ENCODE results near the gene CCDC187. TPM values are rescaled to one million over a fixed set of nuclear protein-coding genes. Genes with fewer than 3 reads are reported as not detected.

Gene CCDC187
- total RNA-seq, 1 donor from 2014 or later = 0.07 TPM

DNA sequence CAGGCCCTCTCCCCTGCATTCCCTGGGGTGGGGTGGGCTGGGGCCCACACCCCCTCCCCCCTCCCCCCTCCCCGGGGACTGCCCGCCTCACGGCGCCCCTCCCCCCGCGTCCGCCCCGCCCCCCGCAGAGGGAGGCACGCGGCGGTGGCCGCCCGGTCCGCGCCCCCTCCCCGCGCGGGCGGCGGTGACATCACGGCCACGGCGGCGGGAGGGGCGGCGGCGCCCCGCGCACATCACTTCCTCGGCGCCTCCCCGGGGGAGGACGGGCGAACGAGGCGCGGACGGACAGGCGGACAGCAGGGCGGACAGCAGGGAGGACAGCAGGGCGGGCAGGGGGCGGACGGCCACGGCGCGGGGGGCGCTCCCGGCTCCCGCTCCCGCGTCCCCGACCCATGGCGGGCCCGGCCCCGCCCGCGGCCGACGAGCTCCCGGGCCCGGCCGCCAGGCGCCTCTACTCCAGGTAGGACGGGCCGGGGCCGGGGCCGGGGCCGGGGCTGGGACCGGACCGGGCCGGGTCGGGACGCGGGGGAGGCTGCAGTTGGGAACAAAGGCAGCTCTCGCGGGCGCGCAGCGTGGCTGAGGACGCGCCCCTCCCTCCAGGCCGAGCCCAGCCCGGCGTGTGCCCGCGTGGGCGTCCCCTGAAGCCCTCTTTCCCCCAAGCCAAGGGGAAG is 23.5 kb upstream of the CCDC187 start, which contains the start of gene GPSM1:
Gene GPSM1, plus strand, starts transcription at position 236 of the 671 bp plus-strand sequence. Its CDS starts 157 bp downstream, at position 393.
- Mint-ChIP-seq H3K36me3 (ENCODE audit: low read depth) (no peaks in the 10 kb centered on the region), H3K9me3 (no peaks in the 10 kb centered on the region), H3K4me1 (peaks cover 15% of the 10 kb centered on the region), H3K27ac (ENCODE audit: unreplicated experiment) (peak within 1 kb of the TSS; percentile 80), H3K4me3 (peak within 1 kb of the TSS; percentile 94), H3K27me3 (ENCODE audit: low read depth) (peaks cover 3% of the 10 kb centered on the region)
- DNase-seq (ENCODE audit: low read depth, low spot score) = no peak
- TF ChIP-seq, protein P1, sequence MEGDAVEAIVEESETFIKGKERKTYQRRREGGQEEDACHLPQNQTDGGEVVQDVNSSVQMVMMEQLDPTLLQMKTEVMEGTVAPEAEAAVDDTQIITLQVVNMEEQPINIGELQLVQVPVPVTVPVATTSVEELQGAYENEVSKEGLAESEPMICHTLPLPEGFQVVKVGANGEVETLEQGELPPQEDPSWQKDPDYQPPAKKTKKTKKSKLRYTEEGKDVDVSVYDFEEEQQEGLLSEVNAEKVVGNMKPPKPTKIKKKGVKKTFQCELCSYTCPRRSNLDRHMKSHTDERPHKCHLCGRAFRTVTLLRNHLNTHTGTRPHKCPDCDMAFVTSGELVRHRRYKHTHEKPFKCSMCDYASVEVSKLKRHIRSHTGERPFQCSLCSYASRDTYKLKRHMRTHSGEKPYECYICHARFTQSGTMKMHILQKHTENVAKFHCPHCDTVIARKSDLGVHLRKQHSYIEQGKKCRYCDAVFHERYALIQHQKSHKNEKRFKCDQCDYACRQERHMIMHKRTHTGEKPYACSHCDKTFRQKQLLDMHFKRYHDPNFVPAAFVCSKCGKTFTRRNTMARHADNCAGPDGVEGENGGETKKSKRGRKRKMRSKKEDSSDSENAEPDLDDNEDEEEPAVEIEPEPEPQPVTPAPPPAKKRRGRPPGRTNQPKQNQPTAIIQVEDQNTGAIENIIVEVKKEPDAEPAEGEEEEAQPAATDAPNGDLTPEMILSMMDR (conservative IDR thresholded peaks at IDR 0.05) = peak; percentile 5

DNA sequence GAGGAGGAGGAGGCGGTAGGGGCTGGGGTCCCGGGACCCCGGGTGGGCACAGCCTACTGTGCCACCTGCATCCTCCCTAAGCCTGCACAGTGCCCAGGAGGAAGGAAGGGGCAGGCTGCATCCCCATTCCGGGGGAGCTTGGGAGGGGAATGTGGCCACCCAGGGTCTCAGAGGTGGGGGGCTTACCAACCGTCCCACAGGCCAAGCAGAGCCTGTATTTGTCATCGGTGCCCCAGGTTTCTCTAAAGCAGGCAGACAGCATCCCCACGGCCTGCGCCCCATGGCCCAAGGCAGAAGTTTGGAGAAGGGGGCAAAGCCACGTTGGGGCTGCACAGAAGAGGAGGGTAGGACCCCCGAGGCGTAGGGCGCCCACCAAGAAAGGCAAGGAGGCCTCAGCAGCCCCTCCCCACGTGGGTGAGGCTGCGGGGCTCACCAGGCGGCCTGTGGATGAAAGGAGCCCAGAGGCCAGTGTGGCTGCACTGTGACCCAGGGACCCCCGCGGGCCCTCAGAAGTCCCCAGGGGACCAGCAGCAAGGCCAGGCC is 22.9 kb upstream of the CCDC187 start:
- TF ChIP-seq, protein P1 (conservative IDR thresholded peaks at IDR 0.05) = no peak
- H3K36me3 Mint-ChIP-seq (ENCODE audit: low read depth) = no peaks in the 10 kb centered on the region
- no peaks in the 10 kb centered on the region for H3K9me3 Mint-ChIP-seq
- DNase-seq (ENCODE audit: low read depth, low spot score) = no peak
- peaks cover 15% of the 10 kb centered on the region for H3K4me1 Mint-ChIP-seq
- H3K4me3 Mint-ChIP-seq = peak overlapping the region; percentile 84
- H3K27me3 Mint-ChIP-seq (ENCODE audit: low read depth) = peaks cover 3% of the 10 kb centered on the region
- no peak overlapping the region for H3K27ac Mint-ChIP-seq (ENCODE audit: unreplicated experiment)

DNA sequence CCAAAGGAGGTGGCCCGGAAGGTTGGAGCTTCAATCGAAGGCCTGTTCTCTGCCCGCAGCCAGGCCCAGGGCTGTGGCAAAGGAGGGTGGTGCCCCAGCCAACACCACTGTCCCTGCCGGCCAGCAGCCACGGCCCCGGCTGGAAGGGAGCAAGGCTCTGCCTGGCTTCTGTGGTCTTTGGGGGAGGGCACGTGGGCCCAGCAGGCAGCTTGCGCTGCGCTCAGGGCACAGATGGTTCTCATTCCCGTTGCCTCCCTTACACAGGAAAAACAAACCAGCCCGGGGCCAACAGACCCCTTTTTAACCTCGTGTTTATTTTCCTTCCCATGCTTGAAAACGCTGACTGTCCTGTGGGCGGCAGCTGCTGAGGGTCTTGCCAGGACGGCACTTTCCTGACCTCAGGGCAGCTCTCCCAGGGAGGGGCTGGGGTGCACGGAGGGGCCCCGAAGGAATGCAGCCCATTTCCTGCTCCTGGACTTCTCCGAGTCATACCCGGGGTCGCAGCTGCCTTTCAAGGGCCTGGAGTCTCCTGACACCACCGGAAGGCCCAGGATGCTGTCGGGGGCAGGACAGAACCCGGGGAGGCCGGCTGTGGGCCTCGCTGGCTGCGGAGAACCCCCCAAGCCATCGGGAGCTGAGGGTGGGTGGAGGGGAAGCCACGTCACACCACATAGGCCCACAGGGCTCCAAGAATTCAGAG is 22.3 kb upstream of the CCDC187 start:
- H3K4me3 Mint-ChIP-seq = peak overlapping the region; percentile 72

DNA sequence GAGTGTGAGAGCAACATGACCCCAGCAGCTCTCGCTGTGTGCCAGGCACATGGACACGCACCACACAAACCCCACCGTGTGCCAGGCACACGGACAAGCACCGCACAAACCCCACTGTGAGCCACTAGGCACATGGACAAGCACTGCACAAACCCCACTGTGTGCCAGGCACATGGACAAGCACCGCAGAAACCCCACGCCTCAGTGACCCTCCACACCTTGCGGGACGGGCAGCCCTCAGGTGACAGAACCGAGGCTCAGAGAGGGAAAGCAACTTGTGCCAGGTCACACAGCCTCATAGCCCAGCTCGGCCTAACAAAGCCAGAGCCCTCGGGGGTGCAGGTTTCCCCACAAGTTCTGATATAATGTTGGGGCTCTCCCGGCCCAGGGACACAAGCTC is 21.5 kb upstream of the CCDC187 start:
- no peak for DNase-seq (ENCODE audit: low read depth, low spot score)
- Mint-ChIP-seq H3K4me3 (peak overlapping the region; percentile 72), H3K27ac (ENCODE audit: unreplicated experiment) (no peak overlapping the region), H3K9me3 (no peaks in the 10 kb centered on the region), H3K36me3 (ENCODE audit: low read depth) (no peaks in the 10 kb centered on the region), H3K4me1 (peaks cover 15% of the 10 kb centered on the region), H3K27me3 (ENCODE audit: low read depth) (peaks cover 3% of the 10 kb centered on the region)
- TF ChIP-seq, protein P1 (conservative IDR thresholded peaks at IDR 0.05) = no peak

More for the DNA sequence above, 22.3 kb upstream of the CCDC187 start:
- H3K36me3 Mint-ChIP-seq (ENCODE audit: low read depth) = no peaks in the 10 kb centered on the region
- peaks cover 15% of the 10 kb centered on the region for H3K4me1 Mint-ChIP-seq
- peak overlapping the region; percentile 50 for H3K27ac Mint-ChIP-seq (ENCODE audit: unreplicated experiment)
- peaks cover 3% of the 10 kb centered on the region for H3K27me3 Mint-ChIP-seq (ENCODE audit: low read depth)
- DNase-seq (ENCODE audit: low read depth, low spot score) = peak; percentile 48
- TF ChIP-seq, protein P1 (conservative IDR thresholded peaks at IDR 0.05) = no peak
- no peaks in the 10 kb centered on the region for H3K9me3 Mint-ChIP-seq

DNA sequence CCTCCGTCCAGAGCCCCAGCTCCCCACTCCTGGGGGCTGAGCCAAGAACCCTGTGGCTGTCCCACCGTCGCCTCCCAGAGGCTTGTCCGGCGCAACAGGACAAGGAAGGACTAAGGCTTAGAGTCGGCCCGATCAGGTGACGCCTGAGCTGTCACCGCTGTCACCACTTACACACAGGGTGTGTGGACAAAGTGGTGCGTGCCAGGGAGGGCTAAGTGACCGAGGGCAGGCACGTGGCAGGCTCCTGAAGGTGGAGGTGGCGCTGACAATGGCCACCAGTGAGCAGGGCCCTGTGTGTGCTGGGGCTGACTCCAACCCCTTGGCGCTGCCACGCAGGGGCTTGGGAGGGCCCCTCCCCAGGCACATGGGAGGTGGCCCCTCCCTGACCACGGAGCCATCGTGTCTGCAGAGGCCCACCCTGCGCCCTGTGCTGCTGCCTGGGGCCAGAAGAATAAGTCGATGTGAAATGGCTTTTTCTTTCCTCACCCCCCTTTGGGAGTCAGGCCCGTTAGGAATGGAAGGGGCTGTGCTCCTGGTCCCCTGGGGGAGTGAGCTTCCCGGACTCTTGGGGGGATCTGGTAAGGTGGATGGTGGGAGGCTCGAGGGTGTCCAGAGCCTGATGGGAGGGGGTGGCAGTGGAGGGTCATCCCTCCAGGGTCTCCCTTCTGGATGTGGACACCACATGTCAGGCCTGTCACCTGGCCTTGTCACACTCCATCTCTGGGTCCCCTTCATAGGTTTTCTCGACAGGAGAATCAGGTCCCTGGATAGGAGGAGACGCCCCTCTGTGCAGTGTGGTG is 20.8 kb upstream of the CCDC187 start:
- no peaks in the 10 kb centered on the region for H3K9me3 Mint-ChIP-seq
- H3K27ac Mint-ChIP-seq (ENCODE audit: unreplicated experiment) = no peak overlapping the region
- no peaks in the 10 kb centered on the region for H3K36me3 Mint-ChIP-seq (ENCODE audit: low read depth)
- no peak overlapping the region for H3K4me3 Mint-ChIP-seq
- H3K4me1 Mint-ChIP-seq = peaks cover 15% of the 10 kb centered on the region
- TF ChIP-seq, protein P1 (conservative IDR thresholded peaks at IDR 0.05) = peak; percentile 14
- peaks cover 3% of the 10 kb centered on the region for H3K27me3 Mint-ChIP-seq (ENCODE audit: low read depth)
- no peak for DNase-seq (ENCODE audit: low read depth, low spot score)

All from neural crest cell (in vitro differentiated cells).